Peyer's patch (tissue), 4 donors: ENCODE data around the gene SLX9. TPM values are rescaled to one million over a fixed set of nuclear protein-coding genes. Genes with fewer than 3 reads are reported as not detected.
A peak's percentile ranks its signal among the peaks of the same experiment; 100 is the strongest.

Experiments used
- DNase-seq, 3 donors: peaks; one replicate each; pipeline ENCODE4 v3.0.0-alpha.2; 2017 to 2019
- H3K27ac ChIP-seq, 4 donors: fragments of 200-600 bp; sonication (generic); one replicate each; pipeline ENCODE4 v1.5.1; 2016 to 2019
- H3K27me3 ChIP-seq, 2 donors: fragments of 200-600 bp; sonication (generic); one replicate each; pipeline ENCODE4 v1.5.1; 2019
- H3K36me3 ChIP-seq, 3 donors: fragments of 200-600 bp; sonication (generic); one replicate each; pipeline ENCODE4 v1.5.1; 2016 to 2019
- H3K4me1 ChIP-seq, 4 donors: fragments of 200-600 bp; sonication (generic); one replicate each; pipeline ENCODE4 v1.5.1; 2016 to 2019
- H3K4me3 ChIP-seq, 4 donors: fragments of 200-600 bp; sonication (generic); 1 replicate in 3 of 4; 2 replicates in 1 of 4; pipeline ENCODE4 v1.5.1; 2016 to 2019; ENCODE audit warnings: mild to moderate bottlenecking in 1 of 4
- H3K9me3 ChIP-seq, 4 donors: fragments of 200-600 bp; sonication (generic); one replicate each; pipeline ENCODE4 v1.5.1; 2016 to 2019; ENCODE audit warnings: mild to moderate bottlenecking in 1 of 4
- CTCF ChIP-seq, 6 experiments: fragments of 450-650 bp in 4 of 6; fragments of 200-600 bp in 2 of 6; sonication (generic) in 1 of 6; IDR thresholded peaks; one replicate each; pipeline ENCODE4 v1.5.1; 2017 to 2019; ENCODE audit warnings: antibody characterized with exemption in 6 of 6, mild to moderate bottlenecking in 3 of 6, moderate library complexity in 1 of 6
- POLR2A ChIP-seq, 2 donors: fragments of 450-650 bp; IDR thresholded peaks; one replicate each; pipeline ENCODE4 v1.5.1; 2017; ENCODE audit warnings: antibody characterized with exemption in 2 of 2, mild to moderate bottlenecking in 2 of 2, moderate library complexity in 2 of 2
- total RNA-seq, 4 donors: library from RNA; depleted of rRNA; stranded (reverse); fragments of >200 nt; gene quantifications; one replicate each; pipeline ENCODE4 v1.1.0, GENCODE V29; 2016

Gene SLX9
- total RNA-seq, 4 donors from 2014 or later = 7.8 to 10.5 (median 10.0) TPM; not detected in 1

GRCh38 chr21:45004481-45005247 is 64.8 kb downstream of the SLX9 start:
- DNase-seq = peak in 1 of 3 donors; percentile 27
- Histone ChIP-seq H3K9me3 (no peaks in the 10 kb centered on the region), H3K36me3 (no peaks in the 10 kb centered on the region), H3K27me3 (no peaks in the 10 kb centered on the region), H3K4me1 (no peaks in the 10 kb centered on the region), H3K4me3 (no peak overlapping the region), H3K27ac (no peak overlapping the region)
- TF ChIP-seq POLR2A (IDR thresholded peaks at IDR 0.05) (no peak), CTCF (IDR thresholded peaks at IDR 0.05) (no peak)

- H3K4me1 ChIP-seq = no peaks in the 10 kb centered on the region
- TF ChIP-seq CTCF (IDR thresholded peaks at IDR 0.05) (no peak), POLR2A (IDR thresholded peaks at IDR 0.05) (no peak)
- no peaks in the 10 kb centered on the region for H3K36me3 ChIP-seq
- no peak overlapping the region for H3K4me3 ChIP-seq
- H3K9me3 ChIP-seq = no peaks in the 10 kb centered on the region
- H3K27me3 ChIP-seq = no peaks in the 10 kb centered on the region
- no peak for DNase-seq
- H3K27ac ChIP-seq = no peak overlapping the region
Observed at GRCh38 chr21:45006536-45007095, 66.8 kb downstream of the SLX9 start.

- H3K27ac ChIP-seq = no peak overlapping the region
Observed at GRCh38 chr21:45009616-45010015, 69.8 kb downstream of the SLX9 start.

GRCh38 chr21:45010096-45010495 is 70.3 kb downstream of the SLX9 start:
- no peak for TF ChIP-seq POLR2A (IDR thresholded peaks at IDR 0.05)
- TF ChIP-seq CTCF (IDR thresholded peaks at IDR 0.05) = no peak
- Histone ChIP-seq H3K27me3 (no peaks in the 10 kb centered on the region), H3K27ac (no peak overlapping the region)

More at GRCh38 chr21:45009616-45010015, 69.8 kb downstream of the SLX9 start:
- Histone ChIP-seq H3K27me3 (no peaks in the 10 kb centered on the region), H3K36me3 (no peaks in the 10 kb centered on the region), H3K9me3 (no peaks in the 10 kb centered on the region), H3K4me3 (no peak overlapping the region), H3K4me1 (no peaks in the 10 kb centered on the region)
- TF ChIP-seq CTCF (IDR thresholded peaks at IDR 0.05) (no peak), POLR2A (IDR thresholded peaks at IDR 0.05) (no peak)
- DNase-seq = no peak

GRCh38 chr21:45010860-45011259 is 71.0 kb downstream of the SLX9 start:
- H3K4me1 ChIP-seq = no peaks in the 10 kb centered on the region
- H3K36me3 ChIP-seq = no peaks in the 10 kb centered on the region
- DNase-seq = no peak
- H3K27ac ChIP-seq = no peak overlapping the region
- TF ChIP-seq POLR2A (IDR thresholded peaks at IDR 0.05) (no peak), CTCF (IDR thresholded peaks at IDR 0.05) (no peak)
- no peaks in the 10 kb centered on the region for H3K9me3 ChIP-seq
- H3K4me3 ChIP-seq = no peak overlapping the region
- no peaks in the 10 kb centered on the region for H3K27me3 ChIP-seq

More at GRCh38 chr21:45010096-45010495, 70.3 kb downstream of the SLX9 start:
- Histone ChIP-seq H3K36me3 (no peaks in the 10 kb centered on the region), H3K4me1 (no peaks in the 10 kb centered on the region), H3K9me3 (no peaks in the 10 kb centered on the region), H3K4me3 (no peak overlapping the region)
- DNase-seq = no peak
